Activated T-cell treated with anti-CD3 and anti-CD28 coated beads, Interleukin-2, amount 50 U/mL, for 72 hours (primary cell): ENCODE measurements around the gene MCC. TPM values are rescaled to one million over a fixed set of nuclear protein-coding genes. Genes with fewer than 3 reads are reported as not detected.

Experiments
- ATAC-seq, 2 donors: fragments of 150-1000 bp; cut with Tn5 transposase; replicated peaks in 1 of 2; 2 replicates each; pipeline ENCODE4 v1.10.0; 2021; ENCODE audit warnings: moderate library complexity in 2 of 2, mild to moderate bottlenecking in 1 of 2
- DNase-seq, 2 donors: peaks; one replicate each; pipeline ENCODE4 v3.0.0; 2021 to 2022; ENCODE audit warnings: mixed read lengths in 1 of 2
- H3K27ac Mint-ChIP-seq: one replicate; pipeline ENCODE4 v1.8.0; 2022; ENCODE audit warnings: mild to moderate bottlenecking, moderate library complexity, mixed read lengths
- H3K27me3 Mint-ChIP-seq: one replicate; pipeline ENCODE4 v1.8.0; 2022; ENCODE audit warnings: low read depth, mixed read lengths
- H3K36me3 Mint-ChIP-seq, 2 donors: one replicate each; pipeline ENCODE4 v1.8.0; 2022; ENCODE audit warnings: mixed read lengths in 2 of 2, mild to moderate bottlenecking in 1 of 2; ENCODE audit not compliant: insufficient read depth in 2 of 2
- H3K4me1 Mint-ChIP-seq: one replicate; pipeline ENCODE4 v1.8.0; 2022; ENCODE audit warnings: low read depth, mixed read lengths
- H3K4me3 Mint-ChIP-seq, 2 donors: one replicate each; pipeline ENCODE4 v1.8.0; 2022; ENCODE audit warnings: mild to moderate bottlenecking in 2 of 2, mixed read lengths in 2 of 2, moderate library complexity in 2 of 2
- H3K9me3 Mint-ChIP-seq, 2 donors: one replicate each; pipeline ENCODE4 v1.8.0; 2022; ENCODE audit warnings: mixed read lengths in 2 of 2
- total RNA-seq, 2 donors: library from RNA; stranded (reverse); gene quantifications; one replicate each; pipeline ENCODE4 v1.2.3, GENCODE V29; 2022

Gene MCC
- total RNA-seq, 2 donors from 2014 or later = 3.3 to 4.2 TPM

DNA sequence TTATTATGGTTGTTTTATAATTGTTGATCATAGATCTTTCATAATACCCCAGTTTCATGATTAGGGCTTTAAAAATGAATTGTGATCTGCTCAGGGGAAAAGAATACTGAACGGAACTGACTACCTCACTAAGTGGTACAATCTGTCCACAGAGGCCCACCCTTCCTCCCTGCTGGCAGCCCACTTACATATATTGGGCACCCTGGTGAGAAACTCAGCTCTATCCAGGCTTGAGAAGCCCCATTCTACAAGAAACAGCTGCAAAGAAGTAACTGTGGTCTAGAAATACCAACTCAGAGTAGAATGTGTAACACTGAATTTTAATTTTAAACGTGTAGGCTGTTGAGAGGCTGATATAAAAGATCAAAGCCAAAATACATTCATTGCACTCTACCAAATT, 100.4 kb downstream of the MCC start:
- no peaks in the 10 kb centered on the region for H3K9me3 Mint-ChIP-seq
- no peaks in the 10 kb centered on the region for H3K36me3 Mint-ChIP-seq
- no peak overlapping the region for H3K27ac Mint-ChIP-seq
- H3K4me1 Mint-ChIP-seq = no peaks in the 10 kb centered on the region
- DNase-seq (no peak), ATAC-seq (no peak)
- H3K4me3 Mint-ChIP-seq = no peak overlapping the region
- H3K27me3 Mint-ChIP-seq = peaks cover 20% of the 10 kb centered on the region

DNA sequence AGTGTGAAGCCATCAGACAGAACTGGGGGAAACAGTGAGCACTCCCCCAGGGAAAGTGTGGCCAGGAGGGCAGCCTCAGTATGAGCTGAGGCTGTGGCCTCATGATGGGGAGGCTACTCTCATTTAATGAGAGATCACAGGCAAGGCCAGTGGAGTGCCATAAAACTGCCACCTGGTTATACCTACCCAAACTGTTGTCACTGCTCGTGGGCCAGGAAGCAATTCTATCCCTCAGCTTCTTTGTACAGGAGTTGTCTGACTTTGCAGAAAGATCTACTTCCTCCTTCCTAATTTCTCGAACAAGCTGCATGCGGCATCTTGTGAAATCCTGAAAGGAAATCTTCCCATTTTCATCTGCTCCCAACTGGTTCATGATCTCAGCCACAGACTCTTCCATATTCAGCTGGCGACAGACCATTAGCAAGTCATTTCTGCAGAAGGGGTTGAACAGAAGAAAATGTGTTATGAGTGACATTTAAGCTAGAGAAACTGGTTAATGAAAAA, 103.4 kb downstream of the MCC start:
- H3K27me3 Mint-ChIP-seq = peaks cover 41% of the 10 kb centered on the region
- H3K9me3 Mint-ChIP-seq = no peaks in the 10 kb centered on the region
- peaks cover 12% of the 10 kb centered on the region for H3K4me1 Mint-ChIP-seq
- no peak for DNase-seq
- no peak overlapping the region for H3K4me3 Mint-ChIP-seq
- H3K27ac Mint-ChIP-seq = no peak overlapping the region
- ATAC-seq = no peak
- H3K36me3 Mint-ChIP-seq = no peaks in the 10 kb centered on the region

DNA sequence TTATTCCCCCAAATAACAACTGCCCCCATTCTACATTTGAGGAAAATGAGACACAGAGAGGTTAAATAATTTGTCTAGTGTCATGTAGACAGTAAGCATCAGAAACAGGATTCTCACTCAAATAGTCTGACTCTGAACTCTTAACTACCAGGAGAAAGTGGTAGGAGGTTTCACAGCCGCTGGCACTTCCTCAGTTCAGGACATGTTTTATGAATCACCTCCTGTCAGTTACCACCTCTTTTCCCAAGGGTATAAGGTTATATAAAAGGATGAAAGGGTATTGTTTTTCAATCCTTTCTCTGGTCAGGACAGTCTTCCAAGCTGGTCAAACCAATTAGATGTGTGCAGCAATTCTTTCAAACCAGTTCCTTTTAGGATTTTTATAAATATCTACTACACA, 105.5 kb downstream of the MCC start:
- ATAC-seq (no peak), DNase-seq (no peak)
- Mint-ChIP-seq H3K9me3 (no peaks in the 10 kb centered on the region), H3K27ac (no peak overlapping the region), H3K27me3 (peaks cover 35% of the 10 kb centered on the region), H3K4me1 (peaks cover 24% of the 10 kb centered on the region), H3K4me3 (no peak overlapping the region), H3K36me3 (no peaks in the 10 kb centered on the region)

DNA sequence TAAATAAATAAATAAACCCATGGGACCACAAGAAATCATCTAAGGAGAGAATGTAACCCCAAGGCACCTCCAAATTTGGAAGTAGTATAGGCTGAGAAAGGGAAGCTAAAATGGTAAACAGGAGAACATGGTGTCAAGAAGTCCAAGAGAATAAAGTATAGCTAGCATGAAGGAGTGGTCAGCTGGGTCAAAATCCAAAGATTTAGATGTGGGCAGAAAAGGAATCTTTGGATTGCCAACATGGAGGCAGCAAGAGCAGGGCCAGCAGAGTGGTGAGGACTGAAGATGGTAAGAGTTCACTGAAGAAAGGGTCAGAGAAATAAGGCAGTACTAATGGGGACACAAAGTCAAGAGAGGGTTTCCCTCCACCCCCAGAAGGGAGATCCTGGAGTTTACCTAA, 106.5 kb downstream of the MCC start:
- H3K4me3 Mint-ChIP-seq = no peak overlapping the region

DNA sequence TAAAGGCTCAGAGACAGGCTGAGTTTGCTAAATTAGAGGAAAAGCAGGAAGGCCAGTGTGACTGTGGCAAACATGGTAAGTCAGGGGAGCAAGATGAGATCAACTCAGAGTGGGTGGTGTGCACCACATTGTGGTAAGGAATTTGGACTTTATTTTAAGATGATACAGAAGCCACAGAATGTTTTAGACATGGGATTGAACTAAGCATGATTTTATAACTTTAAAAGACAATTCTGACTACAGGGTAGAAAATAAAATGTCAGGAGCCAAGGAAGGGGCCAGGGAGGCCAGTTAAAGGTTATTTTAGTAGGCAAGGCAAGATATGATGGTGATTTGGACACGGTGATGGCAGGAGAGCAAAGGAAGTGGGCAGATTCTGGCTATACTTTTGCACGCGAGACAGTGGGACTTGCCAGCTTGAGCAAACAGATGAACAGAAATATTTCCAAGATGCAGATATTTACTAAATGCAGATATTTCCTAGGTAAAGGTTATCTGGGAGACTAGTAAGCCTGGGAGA, 107.4 kb downstream of the MCC start:
- H3K9me3 Mint-ChIP-seq = no peaks in the 10 kb centered on the region
- H3K36me3 Mint-ChIP-seq = no peaks in the 10 kb centered on the region
- peak overlapping the region in 1 of 2 donors; percentile 19 for H3K4me3 Mint-ChIP-seq
- H3K4me1 Mint-ChIP-seq = peaks cover 31% of the 10 kb centered on the region
- ATAC-seq (peak in 1 of 2 donors; percentile 39), DNase-seq (no peak)
- H3K27me3 Mint-ChIP-seq = peaks cover 35% of the 10 kb centered on the region
- no peak overlapping the region for H3K27ac Mint-ChIP-seq

More for the DNA sequence above, 106.5 kb downstream of the MCC start:
- ATAC-seq (no peak), DNase-seq (no peak)
- H3K27ac Mint-ChIP-seq = no peak overlapping the region
- H3K9me3 Mint-ChIP-seq = no peaks in the 10 kb centered on the region
- H3K27me3 Mint-ChIP-seq = peaks cover 35% of the 10 kb centered on the region
- H3K4me1 Mint-ChIP-seq = peaks cover 31% of the 10 kb centered on the region
- H3K36me3 Mint-ChIP-seq = no peaks in the 10 kb centered on the region

DNA sequence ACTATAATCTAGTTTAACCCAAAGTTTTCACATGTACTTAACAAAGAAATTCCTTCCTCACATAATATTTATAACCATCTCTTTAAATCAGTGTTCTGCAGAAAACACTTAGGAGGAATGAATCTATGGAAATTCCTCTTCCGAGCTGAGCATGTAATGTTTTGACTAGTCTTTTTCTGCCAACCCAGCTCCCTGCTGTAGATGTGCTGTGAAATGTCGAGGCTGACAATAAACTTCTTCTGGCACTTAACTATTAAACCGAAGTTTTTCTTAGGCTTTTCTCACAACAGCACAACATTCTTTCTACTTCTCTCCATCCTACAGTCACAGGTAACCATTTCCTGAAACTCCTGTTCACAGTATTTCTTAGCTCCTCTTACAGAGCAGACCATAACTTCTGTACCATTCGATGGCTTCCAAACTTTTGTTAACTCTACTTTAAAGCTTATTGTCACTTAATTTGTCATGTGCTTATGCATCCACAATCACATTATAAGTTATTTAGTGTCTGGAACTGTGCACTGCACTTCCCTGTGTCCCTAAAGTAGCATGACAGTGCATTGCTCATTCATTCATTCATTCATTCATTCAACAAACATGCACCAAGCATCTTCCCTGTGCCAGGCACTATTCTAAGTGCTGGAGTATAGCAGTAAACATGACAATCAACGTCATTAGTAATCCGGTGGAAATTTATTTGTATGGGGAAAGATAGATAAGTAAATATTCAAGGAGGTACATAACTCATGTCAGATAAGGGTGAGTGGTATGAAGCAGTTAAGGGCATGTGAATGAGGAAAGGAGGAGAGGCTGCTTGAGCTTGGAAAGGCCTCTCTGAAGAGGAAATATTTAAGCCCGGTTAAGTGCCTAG, 108.1 kb downstream of the MCC start:
- H3K27ac Mint-ChIP-seq = no peak overlapping the region
- peaks cover 32% of the 10 kb centered on the region for H3K4me1 Mint-ChIP-seq
- H3K9me3 Mint-ChIP-seq = no peaks in the 10 kb centered on the region
- ATAC-seq (no peak), DNase-seq (no peak)
- H3K36me3 Mint-ChIP-seq = no peaks in the 10 kb centered on the region
- H3K27me3 Mint-ChIP-seq = peaks cover 31% of the 10 kb centered on the region
- H3K4me3 Mint-ChIP-seq = no peak overlapping the region

DNA sequence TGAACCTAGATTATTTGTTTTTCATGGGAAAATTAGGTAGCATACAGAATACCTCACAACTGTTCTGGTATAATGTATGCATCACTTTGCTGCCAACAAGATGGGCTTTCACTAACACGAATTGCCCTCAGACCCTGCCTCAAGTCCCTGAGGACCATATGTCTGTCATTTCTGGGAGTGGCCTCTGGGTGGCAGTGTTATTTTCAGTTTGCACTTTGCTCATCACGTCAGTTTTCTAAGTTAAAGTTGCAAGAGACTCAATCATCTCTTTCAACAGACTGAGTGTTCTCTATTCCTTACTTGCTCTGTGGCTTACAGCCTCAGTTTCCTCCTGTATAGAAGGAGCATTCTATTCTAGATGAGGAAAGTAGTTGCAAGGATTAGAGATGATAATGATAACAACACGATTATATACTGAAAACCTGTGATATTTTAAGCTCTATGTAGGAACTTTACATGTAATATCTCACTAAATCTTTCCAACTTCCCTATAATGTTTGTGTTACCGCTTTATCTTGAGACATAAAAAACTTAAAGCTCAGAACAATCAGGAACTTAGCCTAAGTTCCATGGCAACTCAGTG, 109.2 kb downstream of the MCC start:
- Mint-ChIP-seq H3K4me1 (peaks cover 36% of the 10 kb centered on the region), H3K27ac (no peak overlapping the region), H3K4me3 (no peak overlapping the region), H3K27me3 (peaks cover 30% of the 10 kb centered on the region), H3K9me3 (no peaks in the 10 kb centered on the region), H3K36me3 (no peaks in the 10 kb centered on the region)
- DNase-seq (peak; percentile 65 to 68), ATAC-seq (peak; percentile 68 to 75)

DNA sequence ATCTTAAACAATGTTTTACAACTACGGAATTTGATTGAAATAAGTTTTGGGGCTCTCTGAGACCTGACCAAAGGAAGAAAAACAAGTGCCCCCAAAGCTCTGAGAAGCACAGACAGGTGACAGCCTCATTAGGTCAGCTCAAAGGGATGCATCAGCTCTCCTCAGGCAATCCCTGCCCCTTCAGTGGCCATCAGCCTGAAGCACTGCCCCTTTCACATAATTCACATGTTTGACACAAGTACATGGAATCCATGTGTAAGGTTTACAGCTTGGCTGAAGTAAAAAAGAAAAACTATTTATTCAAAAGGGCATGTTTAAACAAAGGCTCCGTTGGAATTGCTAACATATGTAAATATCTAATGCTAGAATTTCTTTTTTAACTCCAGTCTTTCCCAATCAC, 109.7 kb downstream of the MCC start:
- ATAC-seq = no peak
- no peak overlapping the region for H3K4me3 Mint-ChIP-seq
- no peaks in the 10 kb centered on the region for H3K36me3 Mint-ChIP-seq

DNA sequence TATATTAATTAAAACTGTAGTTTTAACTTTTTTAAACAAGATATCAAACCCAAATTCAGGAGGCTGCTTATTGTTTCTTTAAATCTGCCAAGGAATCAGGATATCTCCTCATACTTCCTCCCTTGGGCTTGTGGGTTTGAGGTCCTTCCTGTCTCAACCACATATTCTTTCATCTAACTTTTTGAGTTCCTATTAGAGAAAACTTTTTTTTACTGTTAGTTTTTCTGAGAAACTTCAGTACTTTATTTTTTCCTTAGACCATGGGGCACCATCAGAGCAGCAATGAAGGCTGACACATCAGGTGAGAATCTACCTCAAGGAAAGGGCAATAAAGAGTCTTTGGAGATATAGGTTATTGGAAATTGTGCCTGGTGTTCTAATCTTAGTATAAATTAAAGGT, 110.2 kb downstream of the MCC start:
- H3K27ac Mint-ChIP-seq = no peak overlapping the region

More for the DNA sequence above, 109.7 kb downstream of the MCC start:
- Mint-ChIP-seq H3K27me3 (peaks cover 26% of the 10 kb centered on the region), H3K27ac (no peak overlapping the region), H3K9me3 (no peaks in the 10 kb centered on the region), H3K4me1 (peaks cover 36% of the 10 kb centered on the region)
- DNase-seq = no peak

DNA sequence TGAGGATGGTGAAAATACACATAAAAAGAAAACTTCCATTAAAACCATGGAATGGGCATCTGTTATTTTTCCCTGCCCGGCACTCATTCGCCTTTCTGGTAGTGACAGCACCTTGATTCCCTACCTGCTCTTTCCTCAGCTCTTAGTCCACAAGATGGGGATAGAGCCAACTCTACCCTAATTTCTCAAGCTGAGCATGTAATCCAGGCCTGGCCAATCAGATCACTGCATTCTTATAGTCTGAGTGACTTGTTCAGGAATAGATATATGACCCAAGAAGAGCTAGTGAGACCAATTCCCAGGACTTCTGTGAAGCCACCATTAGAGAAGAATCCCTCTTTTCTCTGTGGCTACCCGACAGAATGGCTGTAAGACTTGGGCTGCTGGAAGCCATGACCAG, 111.6 kb downstream of the MCC start:
- H3K36me3 Mint-ChIP-seq = no peaks in the 10 kb centered on the region
- ATAC-seq (no peak), DNase-seq (no peak)
- H3K27ac Mint-ChIP-seq = no peak overlapping the region
- H3K9me3 Mint-ChIP-seq = no peaks in the 10 kb centered on the region
- H3K27me3 Mint-ChIP-seq = peaks cover 17% of the 10 kb centered on the region
- peaks cover 36% of the 10 kb centered on the region for H3K4me1 Mint-ChIP-seq
- no peak overlapping the region for H3K4me3 Mint-ChIP-seq

More for the DNA sequence above, 110.2 kb downstream of the MCC start:
- DNase-seq = no peak
- no peaks in the 10 kb centered on the region for H3K9me3 Mint-ChIP-seq
- no peaks in the 10 kb centered on the region for H3K36me3 Mint-ChIP-seq
- H3K4me3 Mint-ChIP-seq = peak overlapping the region in 1 of 2 donors; percentile 20
- H3K27me3 Mint-ChIP-seq = peaks cover 22% of the 10 kb centered on the region
- ATAC-seq = no peak
- peaks cover 36% of the 10 kb centered on the region for H3K4me1 Mint-ChIP-seq

DNA sequence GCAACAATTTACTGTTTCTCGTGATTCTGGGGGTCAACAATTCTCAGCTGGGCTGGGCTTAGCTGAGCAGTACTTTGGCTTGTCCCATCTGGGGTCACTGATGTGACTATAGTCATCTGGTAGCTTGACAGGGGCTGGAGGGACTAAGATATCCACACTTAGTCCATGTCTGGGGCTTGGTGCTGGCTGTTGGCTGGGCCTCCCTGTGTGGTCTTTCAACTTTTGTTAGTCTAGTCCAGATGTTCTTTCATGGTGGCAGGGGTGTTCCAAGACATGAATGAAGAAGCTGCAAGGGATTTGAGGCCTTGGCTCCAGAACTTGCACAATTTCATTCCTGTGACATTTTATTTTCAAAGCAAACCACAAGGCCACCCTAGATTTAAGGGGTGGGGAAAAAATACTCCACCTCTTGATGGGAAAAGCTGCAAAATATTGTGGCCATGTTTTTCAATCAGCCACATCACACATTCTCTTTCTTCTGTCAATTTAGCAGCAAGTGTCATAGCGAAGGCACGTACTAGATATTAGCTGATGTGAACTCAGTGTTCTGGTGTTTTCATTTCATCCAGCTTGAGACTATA, 112.7 kb downstream of the MCC start:
- Mint-ChIP-seq H3K4me3 (no peak overlapping the region), H3K4me1 (peaks cover 29% of the 10 kb centered on the region), H3K27me3 (peaks cover 8% of the 10 kb centered on the region), H3K9me3 (no peaks in the 10 kb centered on the region), H3K36me3 (no peaks in the 10 kb centered on the region), H3K27ac (no peak overlapping the region)
- ATAC-seq (no peak), DNase-seq (no peak)

DNA sequence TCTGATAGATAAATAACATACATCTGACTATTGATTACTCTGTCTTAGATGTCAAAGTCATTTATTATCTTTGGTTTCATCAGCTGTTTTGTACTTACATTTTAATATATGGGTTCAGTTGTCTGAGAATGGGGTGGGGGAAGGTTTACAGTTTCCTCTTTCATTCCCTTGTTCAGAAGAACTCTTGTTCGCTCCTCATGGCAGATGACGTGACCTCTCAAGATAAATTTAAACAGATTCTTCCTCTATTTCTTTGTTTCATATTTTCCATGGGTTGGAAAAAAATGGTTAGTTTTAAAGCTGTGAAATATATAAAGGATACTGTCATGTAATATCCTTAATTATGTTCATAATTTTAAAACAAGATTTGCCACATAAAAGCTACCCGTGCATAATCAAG, 114.8 kb downstream of the MCC start:
- H3K36me3 Mint-ChIP-seq = no peaks in the 10 kb centered on the region
- H3K4me3 Mint-ChIP-seq = no peak overlapping the region
- no peaks in the 10 kb centered on the region for H3K27me3 Mint-ChIP-seq
- no peaks in the 10 kb centered on the region for H3K9me3 Mint-ChIP-seq
- no peak for DNase-seq
- ATAC-seq = no peak
- peaks cover 18% of the 10 kb centered on the region for H3K4me1 Mint-ChIP-seq
- no peak overlapping the region for H3K27ac Mint-ChIP-seq

DNA sequence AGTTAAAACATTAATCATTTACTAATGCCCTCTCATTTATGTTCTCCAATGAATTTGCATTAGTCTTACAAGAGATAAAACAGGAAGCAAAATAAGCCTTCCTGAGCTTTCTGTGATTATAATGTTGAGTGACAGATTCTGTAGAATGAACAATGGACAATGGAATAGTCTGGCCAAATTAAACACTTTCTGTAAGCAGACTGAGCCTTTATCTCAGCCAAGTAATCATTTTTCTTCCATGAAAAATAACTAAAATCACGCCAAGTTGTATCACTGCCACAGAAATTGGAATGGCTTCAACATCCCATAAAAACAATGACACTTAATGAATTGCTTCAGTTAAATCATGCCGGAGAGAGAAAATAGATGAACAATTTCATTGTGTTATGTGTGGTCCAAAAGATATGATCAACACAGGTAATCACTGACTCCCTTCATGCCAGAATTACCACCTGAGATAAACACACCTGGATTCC, 116.5 kb downstream of the MCC start:
- DNase-seq (no peak), ATAC-seq (no peak)
- no peaks in the 10 kb centered on the region for H3K9me3 Mint-ChIP-seq
- H3K36me3 Mint-ChIP-seq = no peaks in the 10 kb centered on the region
- peaks cover 5% of the 10 kb centered on the region for H3K4me1 Mint-ChIP-seq
- H3K4me3 Mint-ChIP-seq = no peak overlapping the region
- H3K27me3 Mint-ChIP-seq = no peaks in the 10 kb centered on the region
- H3K27ac Mint-ChIP-seq = no peak overlapping the region
